HG03175 (cell line): Measurements from ENCODE around the gene CRADD.
A peak's percentile ranks its signal among the peaks of the same experiment; 100 is the strongest.

ENCODE experiments used
- ATAC-seq: cut with Tn5 transposase; IDR thresholded peaks from one replicate; pipeline ENCODE4 v1.9.1; 2021; ENCODE audit warnings: mild to moderate bottlenecking, moderate library complexity; ENCODE audit not compliant: unreplicated experiment

Gene CRADD

DNA sequence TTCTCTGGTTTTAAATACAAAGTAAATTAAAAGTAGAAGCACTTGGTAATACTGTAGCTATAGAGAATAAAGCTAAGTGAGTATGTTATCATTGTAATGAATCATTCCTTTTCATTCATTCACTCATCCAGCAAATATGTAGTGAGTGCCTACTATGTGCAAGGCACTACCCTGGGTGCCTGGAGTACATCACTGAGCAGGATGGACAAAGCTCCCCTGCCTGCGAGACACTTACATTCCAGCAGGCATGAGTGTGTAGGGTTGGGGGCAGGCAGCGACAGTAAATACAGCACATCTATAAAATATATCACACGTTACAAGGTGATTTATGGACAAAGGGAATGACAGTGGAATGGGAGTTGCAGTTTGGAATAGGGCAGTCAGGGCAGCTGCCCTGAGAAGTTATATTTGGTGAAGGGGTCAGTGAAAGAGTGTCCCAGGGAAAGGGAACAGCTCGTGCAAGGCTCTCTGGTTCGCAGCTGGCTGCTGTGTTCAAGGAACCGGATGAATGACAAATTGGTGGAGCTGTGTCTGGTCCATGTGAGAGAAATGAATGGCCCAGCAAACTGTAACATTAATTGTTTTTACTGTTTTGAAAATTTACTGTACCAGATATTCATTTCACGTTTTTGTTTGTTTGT, 159.6 kb downstream of the CRADD start:
- no peak for ATAC-seq

GRCh38 chr12:93838193-93838592, 161.0 kb downstream of the CRADD start:
- no peak for ATAC-seq

GRCh38 chr12:93839064-93839463, 161.9 kb downstream of the CRADD start:
- ATAC-seq: no peak

GRCh38 chr12:93841671-93842070, 164.5 kb downstream of the CRADD start:
- no peak for ATAC-seq

DNA sequence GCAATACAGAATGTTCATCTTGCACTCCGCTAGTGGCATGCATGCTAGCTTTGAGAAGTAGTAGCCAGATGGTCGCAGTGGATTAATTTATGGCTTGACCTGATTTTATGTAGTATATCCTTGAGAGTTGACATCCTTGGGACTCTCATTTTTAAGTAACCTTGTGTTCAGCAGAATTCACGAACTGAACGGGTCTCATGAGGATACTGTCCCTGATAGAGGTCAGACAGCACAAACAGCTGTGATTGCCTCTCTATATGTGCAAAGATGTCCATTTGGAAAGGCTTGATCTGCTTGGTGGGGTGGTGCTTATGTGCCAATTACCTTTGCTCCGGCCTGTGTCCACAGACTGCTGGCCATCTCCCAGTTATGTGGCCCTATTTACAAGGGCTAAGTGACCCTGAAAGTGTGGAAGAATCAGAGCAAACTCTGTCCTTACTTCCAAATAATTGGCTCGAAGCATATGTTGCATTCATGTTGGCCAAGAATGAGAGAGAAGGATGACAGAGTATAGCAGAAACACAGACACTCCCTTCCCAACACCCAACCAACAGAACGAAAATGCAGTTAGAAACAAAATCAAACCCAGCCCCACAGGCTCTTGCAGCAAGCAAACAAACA, 167.1 kb downstream of the CRADD start:
- ATAC-seq: no peak

GRCh38 chr12:93846936-93847516, 169.9 kb downstream of the CRADD start:
- ATAC-seq: no peak

GRCh38 chr12:93847517-93848474, 170.6 kb downstream of the CRADD start:
- peak; percentile 82 for ATAC-seq

DNA sequence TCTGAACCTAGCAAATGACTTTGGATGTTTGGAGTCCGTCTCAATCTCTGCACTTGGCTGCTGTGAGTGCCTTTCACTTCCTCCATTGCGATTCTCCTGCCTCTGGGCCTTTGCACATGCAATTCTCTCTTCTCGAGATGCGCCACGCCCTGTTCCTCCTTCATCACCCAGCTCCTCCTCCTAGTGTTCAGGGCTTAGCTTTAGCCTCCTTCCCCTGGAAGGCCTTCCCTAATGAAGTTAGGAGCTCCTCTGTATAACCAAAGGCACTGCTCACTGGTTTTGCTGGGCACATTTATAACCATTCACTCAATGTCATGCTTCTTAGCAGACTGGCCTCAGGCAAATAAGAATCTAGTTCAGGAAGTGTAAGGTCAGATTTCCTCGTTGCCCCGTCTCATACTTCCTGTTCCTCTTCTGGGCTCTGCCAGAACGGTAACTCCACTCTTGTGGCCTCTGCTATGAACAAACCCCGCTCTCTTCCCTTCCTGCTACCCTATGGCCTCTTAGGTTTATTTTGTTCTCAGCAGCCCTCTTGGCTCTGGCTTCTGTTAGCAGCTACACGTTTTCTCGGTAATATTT, 171.4 kb downstream of the CRADD start:
- ATAC-seq: peak; percentile 21

- no peak for ATAC-seq
These were observed 172.8 kb downstream of the CRADD start for GRCh38 chr12:93849946-93850345.

- no peak for ATAC-seq
These were observed 173.5 kb downstream of the CRADD start for GRCh38 chr12:93850481-93851256.

- ATAC-seq: no peak
These were observed 174.1 kb downstream of the CRADD start for GRCh38 chr12:93851257-93851671.

GRCh38 chr12:93852173-93852591, 175.0 kb downstream of the CRADD start:
- ATAC-seq: no peak

- ATAC-seq: no peak
These were observed 176.7 kb downstream of the CRADD start for GRCh38 chr12:93853698-93854478.

- ATAC-seq: no peak
These were observed 178.1 kb downstream of the CRADD start for GRCh38 chr12:93855261-93855660.

- no peak for ATAC-seq
These were observed 179.4 kb downstream of the CRADD start for GRCh38 chr12:93856611-93857010.

GRCh38 chr12:93857279-93857938, 180.2 kb downstream of the CRADD start:
- no peak for ATAC-seq

GRCh38 chr12:93857991-93858447, 180.8 kb downstream of the CRADD start:
- ATAC-seq: no peak

- no peak for ATAC-seq
These were observed 183.6 kb downstream of the CRADD start for GRCh38 chr12:93860668-93861373.
